GM10266 (cell line): ENCODE results near the gene ETFDH.

ENCODE experiments used
- DNase-seq: peaks from one replicate; pipeline ENCODE4 v3.0.0; 2012; ENCODE audit errors: extremely low spot score
- TF ChIP-seq, protein P1 (sequence below): IDR thresholded peaks from 2 replicates; pipeline ENCODE4 v1.5.1; 2012; ENCODE audit warnings: mild to moderate bottlenecking, low read depth; ENCODE audit not compliant: control insufficient read depth, insufficient read depth; ENCODE audit errors: missing control alignments

The ETFDH gene

DNA sequence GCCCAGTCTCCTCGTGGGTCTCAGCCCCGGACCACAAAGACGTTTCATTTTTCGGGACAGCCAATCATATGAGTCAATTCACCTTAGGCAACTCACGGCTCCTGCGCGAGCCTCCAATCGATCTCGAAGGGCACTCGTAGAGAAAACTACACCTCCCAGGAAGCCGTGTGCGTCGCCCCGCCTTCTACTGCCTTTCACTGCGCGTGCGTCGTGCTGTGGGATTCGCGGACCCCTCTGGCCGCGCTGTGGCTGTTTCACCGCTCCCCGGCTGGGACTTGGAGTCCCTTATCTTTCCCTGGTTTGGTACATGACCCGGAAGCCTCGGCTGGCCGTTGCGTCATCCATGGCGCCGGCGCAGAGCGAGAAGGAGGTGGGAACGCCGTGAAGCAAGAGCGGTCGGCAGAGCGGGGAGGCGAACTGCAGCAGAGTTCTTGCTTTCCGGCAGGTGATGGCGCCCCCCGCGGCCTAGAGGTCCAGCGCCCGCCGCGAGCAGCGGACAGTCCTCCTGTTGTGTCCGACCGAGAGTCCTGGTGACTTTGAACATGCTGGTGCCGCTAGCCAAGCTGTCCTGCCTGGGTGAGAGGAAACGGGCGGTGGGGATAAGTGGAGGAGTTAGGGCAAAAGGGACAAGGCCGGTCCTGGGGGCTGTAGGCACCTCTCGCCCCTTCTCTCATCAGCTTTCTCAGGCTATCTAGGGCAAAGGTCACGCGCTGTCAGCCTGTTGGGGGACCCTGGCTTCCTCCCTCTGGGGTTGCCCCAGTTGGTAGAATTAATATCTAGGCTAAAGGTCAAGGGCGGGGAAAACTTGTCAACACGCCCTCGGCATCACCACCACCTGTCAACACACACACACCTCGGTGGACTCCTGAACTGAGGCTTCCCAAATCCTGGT, at the start of gene ETFDH:
Gene ETFDH (plus strand): TSS at position 382 of the 892 bp plus-strand sequence. CDS start 161 bp downstream, at position 543.
- TF ChIP-seq, protein P1, sequence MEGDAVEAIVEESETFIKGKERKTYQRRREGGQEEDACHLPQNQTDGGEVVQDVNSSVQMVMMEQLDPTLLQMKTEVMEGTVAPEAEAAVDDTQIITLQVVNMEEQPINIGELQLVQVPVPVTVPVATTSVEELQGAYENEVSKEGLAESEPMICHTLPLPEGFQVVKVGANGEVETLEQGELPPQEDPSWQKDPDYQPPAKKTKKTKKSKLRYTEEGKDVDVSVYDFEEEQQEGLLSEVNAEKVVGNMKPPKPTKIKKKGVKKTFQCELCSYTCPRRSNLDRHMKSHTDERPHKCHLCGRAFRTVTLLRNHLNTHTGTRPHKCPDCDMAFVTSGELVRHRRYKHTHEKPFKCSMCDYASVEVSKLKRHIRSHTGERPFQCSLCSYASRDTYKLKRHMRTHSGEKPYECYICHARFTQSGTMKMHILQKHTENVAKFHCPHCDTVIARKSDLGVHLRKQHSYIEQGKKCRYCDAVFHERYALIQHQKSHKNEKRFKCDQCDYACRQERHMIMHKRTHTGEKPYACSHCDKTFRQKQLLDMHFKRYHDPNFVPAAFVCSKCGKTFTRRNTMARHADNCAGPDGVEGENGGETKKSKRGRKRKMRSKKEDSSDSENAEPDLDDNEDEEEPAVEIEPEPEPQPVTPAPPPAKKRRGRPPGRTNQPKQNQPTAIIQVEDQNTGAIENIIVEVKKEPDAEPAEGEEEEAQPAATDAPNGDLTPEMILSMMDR: peak; percentile 88
- DNase-seq: peak; percentile 93

DNA sequence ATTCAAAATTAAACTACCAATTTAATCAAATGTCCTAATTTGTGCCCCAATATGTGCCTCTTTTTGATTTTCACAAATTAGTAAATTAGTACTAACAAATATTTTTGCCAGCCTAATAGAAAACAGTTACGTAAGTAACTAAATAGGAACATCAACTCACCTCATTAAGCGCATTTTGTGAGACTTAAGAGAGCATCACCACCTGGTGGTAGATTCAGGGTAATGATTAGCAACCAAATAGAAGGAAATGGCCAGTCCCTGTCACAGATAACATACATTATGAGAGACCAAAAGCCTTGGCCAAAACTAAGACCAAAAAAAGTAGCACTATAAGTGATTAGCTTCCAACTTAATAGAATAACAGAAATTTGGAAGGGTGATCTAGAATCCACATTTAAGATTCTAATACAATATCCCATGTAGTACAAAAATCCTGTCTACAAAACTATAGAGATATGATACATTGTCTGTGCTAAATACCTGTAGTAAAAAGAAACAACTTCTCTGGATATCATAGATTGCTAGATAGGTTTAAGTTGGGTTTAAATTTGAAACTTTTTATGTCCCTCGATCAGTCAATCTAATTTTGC, 47.1 kb upstream of the ETFDH start:
- DNase-seq: peak; percentile 25
- TF ChIP-seq, protein P1: peak; percentile 76

DNA sequence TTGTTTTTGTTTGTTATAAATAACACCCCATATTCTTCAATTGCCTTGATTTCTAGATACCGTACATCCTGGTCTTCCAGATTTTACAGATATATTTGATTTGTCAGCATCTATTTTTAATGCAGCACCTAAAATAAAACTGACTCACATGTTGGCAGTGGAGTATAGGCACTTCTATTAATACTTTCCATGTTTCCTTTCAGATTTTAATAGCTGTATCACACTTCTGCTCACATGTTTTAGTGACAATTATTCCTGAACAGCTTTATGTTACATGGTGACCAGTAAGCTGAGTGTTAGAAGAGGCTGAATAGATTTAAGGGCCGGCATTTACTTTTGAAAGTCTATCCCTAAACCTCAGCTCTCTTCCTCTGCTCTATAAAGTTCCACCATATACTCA, 46.6 kb upstream of the ETFDH start:
- DNase-seq: no peak
- TF ChIP-seq, protein P1: no peak

DNA sequence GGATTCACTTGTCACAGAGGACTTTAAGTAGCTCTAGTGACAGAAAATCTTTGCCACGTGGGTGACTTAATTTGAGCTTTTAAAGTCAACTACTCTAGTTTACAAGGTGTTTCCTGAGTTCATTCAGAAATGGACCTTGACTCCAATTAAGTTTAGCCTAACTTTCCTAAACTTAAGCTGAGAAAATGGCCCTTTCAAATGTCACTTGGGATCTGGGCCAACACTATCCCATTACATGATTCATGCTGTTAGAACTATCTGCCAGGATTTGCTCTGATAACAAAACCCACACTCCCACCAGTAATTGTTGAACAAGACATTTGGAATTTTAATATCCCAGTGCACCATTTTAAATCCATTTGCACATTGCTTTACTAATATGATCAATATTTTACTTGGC, 41.2 kb upstream of the ETFDH start:
- DNase-seq: no peak

DNA sequence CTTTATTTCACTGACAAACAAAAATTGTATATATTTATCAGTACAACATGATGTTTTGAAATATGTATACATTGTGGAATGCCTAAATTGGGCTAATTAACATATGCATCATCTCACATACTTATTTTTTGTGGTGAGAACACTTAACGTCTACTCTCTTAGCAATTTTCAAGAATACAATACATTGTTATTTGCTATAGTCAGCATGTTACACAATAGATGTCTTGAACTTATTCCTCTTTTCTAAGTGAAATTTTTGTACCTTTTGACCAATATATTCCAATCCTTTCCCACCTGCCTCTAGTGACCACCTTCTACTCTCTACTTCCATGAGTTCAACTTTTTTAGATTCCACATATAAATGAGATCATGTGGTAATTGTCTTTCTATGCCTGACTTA, 35.5 kb upstream of the ETFDH start:
- DNase-seq: no peak
- TF ChIP-seq, protein P1: no peak

More for the DNA sequence above, 41.2 kb upstream of the ETFDH start:
- TF ChIP-seq, protein P1: no peak

DNA sequence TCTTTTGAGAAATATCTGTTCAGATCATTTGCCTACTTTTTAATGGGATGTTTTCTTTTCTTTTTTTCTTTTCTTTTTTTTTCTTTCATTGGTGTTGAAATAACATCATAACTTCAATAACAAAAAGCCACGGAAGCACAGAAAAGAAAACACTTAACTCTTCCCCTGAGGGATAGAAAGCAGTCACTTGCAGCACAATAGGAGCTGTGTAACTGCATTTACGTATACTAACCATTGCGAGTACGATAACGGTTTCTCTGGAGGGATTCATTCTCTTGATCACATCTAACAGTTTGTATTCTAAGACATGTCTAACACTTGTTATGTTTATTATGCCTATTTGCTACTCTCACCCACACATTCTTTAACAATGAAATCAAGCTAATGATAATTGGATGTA, 27.7 kb upstream of the ETFDH start:
- DNase-seq: no peak
- TF ChIP-seq, protein P1: no peak

DNA sequence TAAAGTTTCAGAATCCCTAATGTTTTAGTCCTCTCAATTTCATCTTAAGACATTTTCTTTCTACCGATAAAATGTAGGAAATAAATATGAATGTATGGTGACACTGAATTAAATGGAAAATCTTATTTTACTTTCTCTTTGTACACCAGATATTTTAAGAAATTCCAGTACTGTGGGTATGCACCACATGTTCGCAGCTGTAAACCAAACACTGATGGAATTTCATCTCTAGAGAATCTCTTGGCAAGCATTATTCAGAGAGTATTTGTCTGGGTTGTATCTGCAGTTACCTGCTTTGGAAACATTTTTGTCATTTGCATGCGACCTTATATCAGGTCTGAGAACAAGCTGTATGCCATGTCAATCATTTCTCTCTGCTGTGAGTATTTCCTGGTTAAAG, 27.3 kb upstream of the ETFDH start:
- TF ChIP-seq, protein P1: no peak
- no peak for DNase-seq
